MCF 10A (cell line): Measurements from ENCODE around the gene SHQ1. TPM values are rescaled to one million over a fixed set of nuclear protein-coding genes. Genes with fewer than 3 reads are reported as not detected.
A peak's percentile ranks its signal among the peaks of the same experiment; 100 is the strongest.

Experiments used
- BruUV-seq: library from RNA; stranded (reverse); fragments of 400-500 nt; replicated peaks from 2 replicates; lab custom pipeline; 2021; lab: Mats Ljungman, UMichigan
- CTCF ChIA-PET: fragments of 300-600 bp; sonication (Branson Sonifier 250); formaldehyde crosslinking; extraction: SDS; loops from one replicate; lab custom pipeline; 2021; ENCODE audit warnings: antibody characterized with exemption, inconsistent platforms; lab: Yijun Ruan, JAX
- POLR2A ChIA-PET: fragments of 300-600, 350-650 bp; sonication (Branson Sonifier 250); formaldehyde crosslinking; extraction: SDS; loops from one replicate; lab custom pipeline; 2020; ENCODE audit warnings: antibody characterized with exemption, inconsistent platforms; lab: Yijun Ruan, JAX
- DNase-seq: peaks from one replicate; pipeline ENCODE4 v3.0.0-alpha.2; 2018; ENCODE audit not compliant: unreplicated experiment
- H3K27ac Mint-ChIP-seq: one replicate; pipeline ENCODE4 v1.8.0; 2022; ENCODE audit warnings: mild to moderate bottlenecking, low read depth, mixed read lengths; ENCODE audit not compliant: unreplicated experiment
- H3K27me3 Mint-ChIP-seq: one replicate; pipeline ENCODE4 v1.8.0; 2022; ENCODE audit warnings: mixed read lengths; ENCODE audit not compliant: insufficient read depth, unreplicated experiment
- H3K36me3 Mint-ChIP-seq: one replicate; pipeline ENCODE4 v1.8.0; 2022; ENCODE audit warnings: mild to moderate bottlenecking, moderate library complexity, mixed read lengths; ENCODE audit not compliant: insufficient read depth, unreplicated experiment
- H3K4me1 Mint-ChIP-seq: one replicate; pipeline ENCODE4 v1.8.0; 2022; ENCODE audit warnings: mixed read lengths; ENCODE audit not compliant: insufficient read depth, unreplicated experiment
- H3K4me3 Mint-ChIP-seq: one replicate; pipeline ENCODE4 v1.8.0; 2022; ENCODE audit warnings: mild to moderate bottlenecking, moderate library complexity, mixed read lengths; ENCODE audit not compliant: unreplicated experiment
- H3K9me3 Mint-ChIP-seq: one replicate; pipeline ENCODE4 v1.8.0; 2022; ENCODE audit warnings: mixed read lengths; ENCODE audit not compliant: unreplicated experiment
- CTCF ChIP-seq: fragments of 200-600 bp; IDR thresholded peaks from one replicate; pipeline ENCODE4 v1.8.0; 2022; ENCODE audit warnings: antibody characterized with exemption, mild to moderate bottlenecking; ENCODE audit not compliant: unreplicated experiment
- intact Hi-C: fragments of 100-400 bp; cut with micrococcal nuclease; formaldehyde crosslinking; loops from 2 replicates; pipeline ENCODE4 v1.14.1; 2022
- total RNA-seq: library from RNA; stranded (reverse); gene quantifications from 2 replicates; pipeline ENCODE4 v1.2.3, GENCODE V29; 2022

The SHQ1 gene
- total RNA-seq, 1 experiment from 2014 or later = 17.4 TPM

GRCh38 chr3:72728958-72729467 is 119.2 kb downstream of the SHQ1 start:
- no TSS peak for BruUV-seq
- H3K4me1 Mint-ChIP-seq = no peaks in the 10 kb centered on the region
- ChIA-PET CTCF (interaction anchor here (0.7 kb wide), 1 partner anchor 53 kb away, joined by 6 read pairs; no protein-coding TSS in a partner anchor), POLR2A (no interaction called here)
- peak; percentile 52 for DNase-seq
- no peak for TF ChIP-seq CTCF
- H3K9me3 Mint-ChIP-seq = no peaks in the 10 kb centered on the region
- intact Hi-C loops = no loop called here
- no peak overlapping the region for H3K27ac Mint-ChIP-seq
- no peaks in the 10 kb centered on the region for H3K27me3 Mint-ChIP-seq
- no peak overlapping the region for H3K4me3 Mint-ChIP-seq
- no peaks in the 10 kb centered on the region for H3K36me3 Mint-ChIP-seq

DNA sequence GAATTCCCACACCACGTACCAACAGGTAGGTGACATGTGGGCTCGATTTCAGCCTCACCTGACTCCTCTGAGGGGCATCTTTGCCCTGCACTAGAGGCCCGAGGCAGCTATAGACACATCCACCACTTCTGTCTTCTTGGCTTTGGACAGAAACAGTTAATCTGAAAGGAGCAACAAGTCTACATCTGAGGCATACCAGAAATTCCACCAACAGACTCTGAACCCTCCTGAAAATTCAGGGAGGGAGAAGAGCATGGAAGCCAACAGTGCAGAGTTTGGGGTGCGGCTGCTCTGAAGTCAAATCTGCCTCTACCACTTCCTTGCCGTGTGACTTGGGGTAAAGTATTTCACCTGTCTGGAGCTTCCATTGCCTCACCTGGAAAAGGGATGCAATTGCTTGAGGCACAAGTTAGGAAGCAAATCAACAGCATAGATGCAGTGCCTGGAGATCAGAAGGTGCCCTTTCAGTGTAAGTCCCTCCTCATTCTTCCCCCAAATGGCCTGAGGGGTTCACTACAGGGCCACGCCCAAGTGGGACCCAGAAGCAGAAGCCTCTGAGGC is 119.8 kb downstream of the SHQ1 start:
- Mint-ChIP-seq H3K27me3 (no peaks in the 10 kb centered on the region), H3K4me3 (no peak overlapping the region), H3K9me3 (no peaks in the 10 kb centered on the region), H3K4me1 (peaks cover 6% of the 10 kb centered on the region), H3K36me3 (no peaks in the 10 kb centered on the region), H3K27ac (no peak overlapping the region)
- no TSS peak for BruUV-seq
- no peak for TF ChIP-seq CTCF
- no peak for DNase-seq
- ChIA-PET POLR2A (no interaction called here), CTCF (no interaction called here)
- intact Hi-C loops = no loop called here

GRCh38 chr3:72727726-72728125 is 120.5 kb downstream of the SHQ1 start:
- intact Hi-C loops = no loop called here
- no peaks in the 10 kb centered on the region for H3K9me3 Mint-ChIP-seq
- no peaks in the 10 kb centered on the region for H3K27me3 Mint-ChIP-seq
- H3K27ac Mint-ChIP-seq = no peak overlapping the region
- H3K4me1 Mint-ChIP-seq = peaks cover 13% of the 10 kb centered on the region
- no peak overlapping the region for H3K4me3 Mint-ChIP-seq
- POLR2A ChIA-PET = no interaction called here
- no peak for TF ChIP-seq CTCF
- no TSS peak for BruUV-seq
- CTCF ChIA-PET = no interaction called here
- no peak for DNase-seq
- H3K36me3 Mint-ChIP-seq = no peaks in the 10 kb centered on the region

DNA sequence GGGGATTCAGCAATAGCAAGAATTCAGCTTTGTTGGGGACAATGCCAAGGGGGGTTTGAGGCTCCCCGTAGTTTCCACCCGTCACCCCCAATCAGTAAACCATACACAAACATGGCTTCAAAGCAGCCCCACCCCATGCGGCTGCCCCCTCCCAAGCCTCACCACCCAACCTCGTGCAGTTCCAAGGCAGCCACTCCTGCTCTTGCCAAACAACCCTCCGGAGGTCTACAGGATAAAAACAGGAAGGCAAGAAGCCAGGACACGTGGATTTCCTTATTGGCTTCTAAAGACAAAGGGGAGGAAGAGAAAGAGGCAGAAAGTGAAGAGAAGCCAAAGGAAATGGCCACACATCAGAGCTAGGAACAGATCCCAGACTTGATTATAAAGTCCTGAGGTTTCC is 121.1 kb downstream of the SHQ1 start:
- CTCF ChIA-PET = interaction anchor here (1.1 kb wide), 1 partner anchor 58 kb away, joined by 5 read pairs; no protein-coding TSS in a partner anchor
- intact Hi-C loops = no loop called here
- Mint-ChIP-seq H3K4me3 (no peak overlapping the region), H3K4me1 (peaks cover 17% of the 10 kb centered on the region), H3K27ac (no peak overlapping the region), H3K9me3 (no peaks in the 10 kb centered on the region), H3K27me3 (no peaks in the 10 kb centered on the region), H3K36me3 (no peaks in the 10 kb centered on the region)
- no TSS peak for BruUV-seq
- POLR2A ChIA-PET = interaction anchor here (0.8 kb wide), 1 partner anchor 280 kb away, joined by 3 read pairs; no protein-coding TSS in a partner anchor
- DNase-seq = no peak
- TF ChIP-seq CTCF = no peak
